NCI-H748 (cell line): ENCODE data around the gene DHRSX.
"Not testable (repeated sequence)": the region's sequence is repeated elsewhere in the genome, so short reads cannot be mapped to it uniquely, and the experiment has no call there.

Experiments
- DNase-seq: peaks from one replicate; lab custom pipeline; 2025; ENCODE audit not compliant: unreplicated experiment; lab: John Stamatoyannopoulos, UW

The DHRSX gene

DNA sequence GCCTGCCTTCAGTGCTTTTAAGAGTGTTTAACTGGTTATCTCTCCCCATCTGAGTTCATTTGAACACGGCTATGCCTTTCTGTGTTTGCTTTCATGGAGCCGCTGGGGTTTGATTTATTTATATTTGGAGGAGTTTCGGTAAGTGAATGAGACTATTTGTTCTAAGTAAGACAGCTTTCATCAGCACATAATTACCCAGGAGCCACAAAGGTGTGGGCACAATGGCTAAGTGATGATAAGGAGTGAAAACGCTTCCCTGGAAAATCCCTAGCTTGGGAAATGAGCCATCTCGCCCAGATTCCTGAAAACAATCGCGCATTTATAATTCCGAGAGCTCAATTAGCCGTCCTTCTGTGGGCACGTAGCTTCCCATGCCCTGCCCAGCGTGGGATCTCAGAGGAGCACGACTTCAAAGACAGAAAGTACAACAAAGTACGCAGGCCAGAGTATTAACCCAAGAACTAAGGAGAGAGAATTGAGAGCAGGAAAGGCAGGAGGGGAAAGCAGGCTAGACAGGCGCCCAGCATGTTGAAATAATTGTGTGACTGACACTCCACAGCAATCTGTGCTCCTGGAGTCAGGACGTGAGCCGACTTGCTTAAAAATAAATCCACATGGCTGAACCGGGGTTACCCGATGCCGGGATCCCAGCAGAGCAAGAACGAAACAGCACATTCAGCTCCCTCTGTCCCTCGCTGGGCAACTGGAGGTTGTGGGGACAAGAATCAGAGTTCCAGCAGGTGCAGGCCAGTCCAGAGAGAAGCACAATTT lies 99.0 kb downstream of the DHRSX start:
- DNase-seq: no peak

DNA sequence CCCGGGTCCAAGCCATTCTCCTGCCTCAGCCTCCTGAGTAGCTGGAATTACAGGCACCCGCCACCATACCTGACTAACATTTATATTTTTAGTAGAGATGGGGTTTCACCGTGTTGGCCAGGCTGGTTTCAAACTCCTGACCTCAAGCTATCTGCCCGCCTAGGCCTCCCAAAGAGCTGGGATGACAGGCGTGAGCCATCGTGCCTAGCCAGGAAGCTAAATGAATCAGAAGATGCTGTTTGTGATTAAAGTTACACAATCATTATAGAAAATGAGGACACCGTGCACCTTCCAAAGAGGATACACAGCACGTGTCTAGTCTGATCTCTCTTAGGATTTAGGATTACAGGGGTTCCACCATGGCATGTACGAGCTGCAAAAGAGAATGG lies 99.6 kb downstream of the DHRSX start:
- DNase-seq: no peak

- DNase-seq: no peak
Observed at GRCh38 chrX:2398064-2398656, 102.6 kb downstream of the DHRSX start.

- no peak for DNase-seq
Observed at GRCh38 chrX:2397229-2398063, 103.3 kb downstream of the DHRSX start.

- no peak for DNase-seq
Observed at GRCh38 chrX:2395261-2395992, 105.3 kb downstream of the DHRSX start.

- no peak for DNase-seq
Observed at GRCh38 chrX:2391869-2392606, 108.7 kb downstream of the DHRSX start.

DNA sequence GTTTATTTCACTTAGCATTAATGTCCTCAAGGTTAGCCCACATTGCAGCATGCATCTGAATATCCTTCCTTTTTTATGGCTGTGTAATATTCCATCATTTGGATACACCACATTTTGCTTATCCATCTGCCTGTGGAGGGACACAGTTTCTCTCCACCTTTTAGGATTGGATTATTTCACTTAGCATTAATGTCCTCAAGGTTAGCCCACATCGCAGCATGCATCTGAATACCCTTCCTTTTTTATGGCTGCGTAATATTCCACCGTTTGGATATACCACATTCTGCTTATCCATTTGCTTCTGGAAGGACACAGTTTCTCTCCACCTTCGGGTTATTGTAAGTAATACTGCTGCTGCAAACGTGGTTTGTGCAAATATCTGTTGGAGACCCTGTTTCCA lies 110.0 kb downstream of the DHRSX start:
- DNase-seq: no peak

DNA sequence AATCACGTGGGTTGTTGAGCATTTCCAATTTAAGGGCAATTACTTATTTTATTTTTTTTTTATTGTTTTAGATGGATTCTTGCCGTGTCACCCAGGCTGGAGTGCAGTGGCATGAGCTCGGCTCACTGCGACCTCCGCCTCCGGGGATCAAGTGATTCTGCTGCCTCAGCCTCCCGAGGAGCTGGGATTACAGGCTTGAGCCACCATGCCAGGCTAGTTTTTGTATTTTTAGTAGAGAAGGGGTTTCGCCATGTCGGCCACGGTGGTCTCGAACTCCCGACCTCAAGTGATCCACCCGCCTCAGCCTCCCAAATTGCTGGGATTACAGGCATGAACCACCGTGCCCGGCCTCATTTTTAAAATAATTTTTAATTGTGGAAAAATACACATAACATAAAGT lies 111.0 kb downstream of the DHRSX start:
- not testable (repeated sequence) for DNase-seq

GRCh38 chrX:2389324-2389723 lies 111.5 kb downstream of the DHRSX start:
- no peak for DNase-seq

- DNase-seq: no peak
Observed at GRCh38 chrX:2388669-2389068, 112.1 kb downstream of the DHRSX start.

GRCh38 chrX:2387614-2388239 lies 113.0 kb downstream of the DHRSX start:
- no peak for DNase-seq

- DNase-seq: no peak
Observed at GRCh38 chrX:2385224-2385623, 115.6 kb downstream of the DHRSX start.

- no peak for DNase-seq
Observed at GRCh38 chrX:2384486-2384885, 116.3 kb downstream of the DHRSX start.

DNA sequence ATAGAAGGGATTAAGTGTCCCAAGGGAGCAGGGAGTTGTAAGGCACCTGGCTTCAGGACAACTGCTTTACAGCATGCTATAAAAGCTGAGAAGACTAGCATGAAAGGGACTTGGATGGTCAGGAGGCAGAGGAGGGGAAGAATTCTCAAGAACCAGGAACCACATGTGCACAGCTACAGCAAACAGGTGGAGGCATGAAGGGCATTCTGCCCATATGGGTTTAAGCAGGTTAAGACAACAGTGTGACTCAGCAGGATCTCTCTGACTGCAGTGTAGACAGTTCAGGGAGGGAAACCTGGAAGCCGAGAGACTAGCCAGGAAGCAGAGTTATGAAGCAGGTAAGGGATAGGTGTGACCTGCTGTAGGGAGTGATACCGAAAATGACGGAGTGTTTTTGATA lies 117.0 kb downstream of the DHRSX start:
- DNase-seq: no peak

DNA sequence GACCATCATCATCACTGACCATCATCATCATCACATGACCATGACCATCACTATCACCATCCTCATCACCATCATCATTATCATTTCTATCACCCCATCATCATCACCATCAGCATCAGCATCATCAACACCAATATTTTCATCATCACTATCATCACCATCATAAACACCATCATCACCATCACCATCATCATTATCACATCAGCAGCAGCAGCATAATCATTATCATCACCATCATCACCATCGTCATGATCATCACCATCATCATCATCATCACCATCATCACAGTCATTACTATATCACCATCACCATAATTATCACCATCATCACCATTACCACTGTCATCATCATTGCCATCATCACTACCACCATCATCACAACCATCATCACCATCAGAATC lies 117.6 kb downstream of the DHRSX start:
- DNase-seq: no peak

DNA sequence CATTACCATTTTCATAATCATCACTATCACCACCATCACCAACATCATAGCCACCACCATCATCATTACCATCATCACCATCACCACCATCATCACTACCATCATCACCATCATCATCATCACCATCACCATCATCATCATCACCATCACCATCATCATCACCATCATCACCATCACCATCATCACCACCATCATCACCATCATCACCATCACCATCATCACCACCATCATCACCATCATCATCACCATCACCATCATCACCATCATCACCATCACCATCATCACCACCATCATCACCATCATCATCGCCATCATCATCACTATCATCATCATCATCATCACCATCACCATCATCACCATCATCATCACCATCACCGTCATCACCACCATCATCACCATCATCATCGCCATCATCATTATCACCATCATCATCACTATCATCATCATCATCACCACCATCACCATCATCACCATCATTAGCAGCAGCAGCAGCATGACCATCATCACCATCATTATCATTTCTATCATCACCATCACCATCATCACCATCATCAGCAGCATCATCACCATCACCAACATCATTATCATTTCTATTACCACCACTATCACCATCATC lies 118.2 kb downstream of the DHRSX start:
- not testable (repeated sequence) for DNase-seq

DNA sequence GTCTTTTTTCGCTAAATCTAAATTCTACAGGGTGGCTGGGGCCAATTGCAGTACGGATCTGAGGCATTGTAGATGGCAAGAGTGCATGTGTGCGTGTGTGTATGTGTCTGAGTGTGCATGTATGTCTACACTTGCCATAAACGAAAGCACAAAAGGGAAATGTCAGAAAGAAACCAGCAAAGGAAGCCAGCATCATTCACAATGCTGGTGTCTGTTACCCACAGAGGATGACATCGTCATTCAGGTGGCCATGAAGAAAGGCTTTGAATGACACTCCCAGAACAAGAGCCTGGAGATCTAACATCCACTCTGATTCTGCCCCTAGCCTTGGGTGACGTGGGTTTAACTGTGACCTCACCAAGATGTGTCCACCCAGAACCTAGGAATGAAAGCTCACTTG lies 124.6 kb downstream of the DHRSX start:
- no peak for DNase-seq

- no peak for DNase-seq
Observed at GRCh38 chrX:2374086-2374485, 126.7 kb downstream of the DHRSX start.

DNA sequence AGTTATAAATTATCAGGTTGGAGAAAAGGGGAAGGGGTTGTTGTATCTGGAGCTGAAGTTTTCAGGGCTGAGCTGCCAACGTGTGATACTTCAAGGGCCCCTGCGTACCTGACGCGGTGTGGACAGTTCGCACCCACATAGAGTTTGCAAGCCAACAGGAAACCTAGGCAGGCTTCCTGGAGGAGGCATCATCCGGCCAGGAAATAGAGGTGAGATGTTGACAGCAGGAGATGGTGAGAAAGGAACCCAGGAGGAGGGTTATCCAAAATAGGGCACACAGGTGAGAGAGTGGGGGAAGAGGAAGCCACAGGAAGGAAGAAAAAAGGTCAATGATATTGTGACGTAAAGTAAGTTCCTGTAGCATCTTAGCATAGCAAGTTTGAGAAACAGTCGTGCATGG lies 127.2 kb downstream of the DHRSX start:
- no peak for DNase-seq
